Measurements from ENCODE around the gene RUSF1.

DNA sequence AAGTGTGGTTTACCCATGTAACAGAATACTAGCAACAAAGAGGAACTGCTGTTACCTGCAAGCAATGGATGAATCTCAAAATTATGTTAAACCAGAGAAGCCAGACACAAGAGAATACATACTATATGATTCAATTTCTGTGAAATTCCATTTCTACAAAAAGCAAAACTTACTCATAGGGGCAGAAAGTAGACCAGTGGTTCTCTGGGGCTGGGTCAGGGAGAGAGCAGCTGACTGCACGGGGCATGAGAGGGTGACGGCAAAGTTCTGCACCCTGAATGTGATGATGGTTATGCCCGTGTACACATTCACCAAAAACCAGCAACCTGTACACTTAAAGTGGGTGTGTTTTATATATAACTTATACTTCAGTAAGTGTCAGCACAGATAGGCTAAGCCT, 68.7 kb downstream of the RUSF1 start:
- TF ChIP-seq KLF1 (tag; IDR thresholded peaks at IDR 0.05) (no peak), ZNF79 (CRISPR knock-in tag; IDR thresholded peaks at IDR 0.05; ENCODE audit: low read depth) (no peak), EZH2 (IDR thresholded peaks at IDR 0.05; ENCODE audit: borderline replicate concordance, low read depth, low read length) (no peak), SPI1 (IDR thresholded peaks at IDR 0.05; ENCODE audit: borderline replicate concordance, low read depth, low read length) (no peak), EGR1 (conservative IDR thresholded peaks at IDR 0.05) (no peak), ARHGAP35 (IDR thresholded peaks at IDR 0.05; ENCODE audit: partially characterized antibody) (no peak), ZFX (CRISPR knock-in tag; IDR thresholded peaks at IDR 0.05) (no peak), RBM17 (IDR thresholded peaks at IDR 0.05; ENCODE audit: borderline replicate concordance, low read depth, low read length) (no peak), NFATC3 (IDR thresholded peaks at IDR 0.05) (no peak)

All from K562 (cell line).